NCI-H1105 treated with DMSO at 0.1 percent for 48 hours (cell line): ENCODE results near the gene MLLT6.
A peak's percentile ranks its signal among the peaks of the same experiment; 100 is the strongest.

Source experiments
- DNase-seq: peaks from one replicate; lab custom pipeline; 2025; lab: John Stamatoyannopoulos, UW

The MLLT6 gene

DNA sequence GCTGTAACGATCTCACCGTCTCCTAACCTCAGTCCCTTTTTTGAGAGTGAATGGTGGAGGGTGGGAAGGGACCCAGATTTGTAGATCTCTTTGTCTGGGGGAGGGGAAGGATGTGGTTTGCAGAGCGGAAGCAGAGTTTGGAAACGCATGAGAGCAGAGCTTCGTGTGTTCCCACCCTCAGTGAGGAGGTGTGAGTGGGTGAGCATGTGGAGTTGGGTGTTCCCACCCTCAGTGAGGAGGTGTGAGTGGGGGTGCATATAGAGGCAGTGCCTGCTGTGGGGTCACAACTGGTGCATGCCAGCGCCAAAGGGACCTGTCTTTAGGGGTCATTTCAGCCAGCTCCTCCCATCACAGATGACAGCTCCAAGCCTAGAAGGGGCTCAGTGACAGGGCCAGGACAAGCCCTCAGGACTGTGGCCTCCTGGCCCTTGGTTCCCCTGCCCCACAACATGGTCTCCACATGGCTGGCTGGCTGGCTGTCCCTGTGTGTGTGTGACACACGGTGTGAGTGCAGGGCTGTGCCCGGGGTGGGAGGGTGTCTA lies 23.3 kb downstream of the MLLT6 start:
- DNase-seq: no peak

GRCh38 chr17:38729368-38729885 lies 24.4 kb downstream of the MLLT6 start:
- no peak for DNase-seq

GRCh38 chr17:38729886-38730525 lies 24.9 kb downstream of the MLLT6 start, which contains the start of gene CISD3:
Gene CISD3 (plus strand): TSS chr17:38730341. CDS start chr17:38730359, 18 bp downstream.
- DNase-seq: peak; percentile 58

GRCh38 chr17:38730526-38731379 lies 25.7 kb downstream of the MLLT6 start:
- DNase-seq: peak; percentile 75

GRCh38 chr17:38731526-38732294 lies 26.6 kb downstream of the MLLT6 start:
- DNase-seq: no peak

DNA sequence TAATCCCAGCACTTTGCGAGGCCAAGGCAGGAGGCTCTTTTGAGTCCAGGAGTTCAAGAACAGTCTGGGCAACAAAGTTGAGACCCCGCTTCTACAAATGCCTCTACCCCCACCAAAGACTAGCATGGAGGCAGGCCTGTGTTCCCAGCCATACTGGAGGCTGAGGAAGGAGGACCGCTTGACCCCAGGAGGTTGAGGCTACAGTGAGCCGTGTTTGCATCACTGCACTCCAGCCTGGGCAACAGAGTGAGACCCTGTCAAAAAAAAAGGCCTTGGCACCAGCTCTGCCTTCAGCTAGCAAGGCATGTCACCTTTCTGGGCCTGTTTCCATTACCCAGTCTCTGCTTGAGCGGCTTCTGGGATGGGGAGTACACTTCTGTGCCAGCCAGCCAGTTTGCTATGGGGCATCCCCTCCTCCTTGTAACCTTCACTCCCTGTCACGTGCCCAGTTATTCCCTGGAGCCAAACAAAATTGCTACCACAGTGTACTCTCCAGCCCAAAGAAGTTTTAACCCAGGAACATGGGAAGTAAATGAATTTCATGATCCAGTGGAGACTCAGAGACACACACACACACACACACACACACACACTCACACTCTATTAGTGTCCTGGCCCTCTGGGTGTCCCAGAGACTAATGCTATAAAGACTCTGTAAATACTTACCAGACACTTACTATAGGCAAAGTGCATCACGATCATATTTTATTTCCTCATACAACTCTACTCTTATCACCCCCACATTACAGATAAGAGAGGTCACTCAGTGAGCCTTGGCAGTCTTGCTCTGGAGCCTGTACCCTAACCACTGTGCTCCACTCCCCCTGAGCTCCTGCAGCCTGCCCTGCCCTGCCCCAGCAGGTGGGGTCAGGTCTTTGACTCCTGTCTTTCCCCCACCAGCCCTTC lies 27.6 kb downstream of the MLLT6 start:
- DNase-seq: no peak

- no peak for DNase-seq
Observed at GRCh38 chr17:38733282-38733981, 28.4 kb downstream of the MLLT6 start.

DNA sequence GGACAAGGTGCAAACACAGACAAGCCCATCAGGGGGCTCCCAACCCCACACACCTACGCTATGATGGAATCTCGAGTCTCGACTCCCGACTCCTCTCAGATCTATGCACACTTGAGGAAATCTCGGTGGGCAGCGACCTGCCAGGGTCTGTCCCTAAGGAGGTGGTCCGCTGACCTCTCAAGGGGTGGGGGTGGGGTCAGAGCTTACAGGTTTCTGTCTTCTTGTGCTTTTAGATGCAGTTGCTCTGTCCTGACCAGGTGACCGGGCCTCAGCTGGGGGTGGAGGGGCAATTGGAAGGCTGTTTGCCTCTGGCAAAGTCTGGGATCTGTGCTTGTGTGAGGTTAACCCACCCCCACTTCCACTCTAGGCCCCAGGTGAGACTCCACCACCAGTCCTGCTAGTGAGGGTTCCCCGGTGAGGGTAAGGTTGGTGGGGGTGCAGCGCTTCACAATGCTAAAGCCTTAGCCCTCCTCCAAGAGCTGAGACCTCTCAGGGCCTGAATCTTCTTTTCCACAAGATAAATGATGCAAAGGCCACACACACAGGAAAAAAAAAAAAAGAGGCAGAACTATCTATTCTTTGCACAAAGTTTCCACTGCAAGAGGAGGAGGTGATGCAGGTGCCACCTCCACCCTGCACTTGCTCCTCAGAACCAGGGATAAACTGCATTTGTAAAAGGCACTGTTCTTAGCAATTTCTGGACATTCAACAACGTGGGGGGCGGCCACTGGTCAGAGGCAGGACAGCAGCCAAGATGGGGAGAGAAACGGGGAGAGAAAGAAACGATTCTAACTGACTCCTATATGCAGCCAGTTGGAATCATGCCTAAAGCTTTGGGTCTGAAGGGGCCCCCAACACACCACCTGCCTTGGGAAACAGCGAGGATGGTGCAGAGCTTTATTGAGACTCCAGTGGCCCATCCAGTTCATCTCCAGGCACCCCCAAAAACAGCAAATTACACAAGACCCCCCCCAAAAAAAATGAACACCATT lies 29.2 kb downstream of the MLLT6 start:
- no peak for DNase-seq

DNA sequence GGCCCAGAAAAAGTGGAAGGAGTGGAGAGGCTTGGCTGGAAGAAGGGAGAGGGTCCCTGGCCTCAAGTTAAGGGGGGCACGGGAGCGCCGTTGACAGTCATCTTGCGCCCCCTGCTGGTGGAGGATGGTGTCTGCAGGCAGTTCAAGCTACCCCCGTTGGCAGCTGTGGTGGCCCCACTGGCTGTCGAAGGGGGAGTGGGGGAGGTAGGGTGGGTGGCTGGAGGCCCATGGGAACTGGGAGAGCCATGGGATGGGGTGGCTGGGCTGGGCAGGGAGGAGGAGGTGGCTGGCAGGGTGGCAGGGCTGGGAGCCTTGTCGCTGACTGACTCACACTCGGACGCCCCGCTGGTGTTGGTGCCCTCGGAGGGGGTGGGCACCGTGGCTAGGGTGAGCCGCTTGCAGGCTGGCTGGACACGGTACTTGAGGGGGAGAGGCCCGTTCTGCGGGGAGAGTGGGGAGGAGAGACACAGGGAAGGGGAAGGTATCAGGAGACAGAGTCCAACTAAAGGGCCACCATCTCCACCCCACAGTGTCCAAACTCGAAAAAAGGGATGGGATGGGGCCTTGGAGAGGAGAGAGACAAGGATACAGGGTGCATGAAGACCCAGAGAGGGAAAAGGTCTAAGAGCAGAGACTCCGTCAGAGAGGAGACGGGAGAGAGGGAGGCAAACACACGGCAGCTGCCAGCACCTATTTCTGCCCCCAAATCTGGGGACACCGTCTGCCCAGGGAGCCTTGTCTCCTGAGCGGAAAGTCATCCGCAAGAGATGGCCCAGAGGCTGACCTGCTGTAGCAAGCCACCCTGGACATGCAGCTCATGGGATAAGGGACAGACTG lies 30.3 kb downstream of the MLLT6 start:
- peak; percentile 30 for DNase-seq

DNA sequence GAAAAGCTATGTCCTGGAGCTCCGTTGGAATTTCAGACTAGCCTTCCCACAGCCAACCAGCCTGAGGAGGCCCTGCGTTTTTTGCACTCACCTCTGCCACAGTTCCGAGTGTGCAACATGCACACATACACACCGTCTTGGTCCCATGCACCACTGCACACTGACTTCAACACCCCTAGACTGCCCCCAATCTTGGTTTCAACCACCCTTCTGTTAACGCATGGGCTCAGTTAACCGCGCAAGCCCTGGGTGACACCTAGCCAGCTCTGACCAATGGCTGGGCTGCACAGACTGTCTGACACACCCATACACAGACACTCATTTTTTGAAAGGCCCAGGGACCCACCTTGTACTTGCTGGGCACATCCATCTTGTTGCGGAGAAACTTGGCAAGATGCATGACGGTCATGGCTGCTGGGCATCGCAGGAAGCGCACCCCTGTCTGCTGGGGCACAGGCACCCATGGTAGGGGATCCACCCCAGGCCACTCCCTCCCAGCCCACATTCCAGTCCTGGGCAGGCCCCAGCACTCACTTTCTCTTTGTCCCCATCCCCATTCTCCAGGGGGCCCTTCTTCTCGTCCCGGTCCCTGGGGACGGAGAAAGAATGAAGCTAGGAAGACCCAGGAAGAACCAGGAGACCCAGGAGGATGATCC lies 33.1 kb downstream of the MLLT6 start:
- DNase-seq: no peak

DNA sequence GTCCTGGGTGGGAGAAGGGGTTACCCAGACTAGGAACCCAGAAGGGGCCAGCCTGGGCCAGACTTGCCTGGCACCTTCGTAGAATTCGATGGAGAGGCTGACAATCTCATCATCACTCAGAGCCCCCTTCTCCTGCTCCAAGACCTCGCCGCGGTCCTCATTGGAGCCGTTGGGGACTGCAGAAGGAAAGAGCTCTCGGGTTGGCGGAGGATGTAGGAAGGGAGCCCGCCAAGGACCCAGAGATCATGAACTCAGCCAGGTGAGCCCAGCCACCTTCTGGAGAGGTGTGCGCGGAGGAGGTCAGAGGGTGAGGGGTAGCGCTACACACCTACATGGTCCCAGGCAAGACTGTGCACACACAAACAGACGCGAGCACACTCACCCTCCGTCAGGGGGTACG lies 33.6 kb downstream of the MLLT6 start:
- no peak for DNase-seq

- DNase-seq: no peak
Observed at GRCh38 chr17:38739305-38739704, 34.2 kb downstream of the MLLT6 start.

GRCh38 chr17:38740044-38740443 lies 35.0 kb downstream of the MLLT6 start:
- no peak for DNase-seq

DNA sequence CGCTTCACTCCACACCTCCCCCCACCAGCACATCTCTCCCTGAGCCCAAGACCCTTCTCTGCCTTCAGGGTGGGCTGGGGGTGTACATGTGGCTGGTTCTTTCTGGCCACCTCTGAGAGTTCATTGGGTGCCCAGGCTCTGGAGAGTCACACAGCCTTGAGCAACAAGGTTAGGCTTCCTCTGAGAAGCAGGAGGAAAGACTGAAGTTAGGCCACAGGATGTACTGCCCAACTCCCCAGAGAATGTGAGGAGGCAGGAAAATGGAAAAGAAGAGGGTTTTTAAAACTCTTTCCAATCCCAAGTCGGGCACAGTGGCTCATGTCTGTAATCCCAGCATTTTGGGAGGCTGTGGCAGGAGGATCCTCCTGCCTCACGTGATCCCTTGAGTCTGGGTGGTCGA lies 35.7 kb downstream of the MLLT6 start:
- no peak for DNase-seq

GRCh38 chr17:38741461-38741860 lies 36.4 kb downstream of the MLLT6 start:
- no peak for DNase-seq

DNA sequence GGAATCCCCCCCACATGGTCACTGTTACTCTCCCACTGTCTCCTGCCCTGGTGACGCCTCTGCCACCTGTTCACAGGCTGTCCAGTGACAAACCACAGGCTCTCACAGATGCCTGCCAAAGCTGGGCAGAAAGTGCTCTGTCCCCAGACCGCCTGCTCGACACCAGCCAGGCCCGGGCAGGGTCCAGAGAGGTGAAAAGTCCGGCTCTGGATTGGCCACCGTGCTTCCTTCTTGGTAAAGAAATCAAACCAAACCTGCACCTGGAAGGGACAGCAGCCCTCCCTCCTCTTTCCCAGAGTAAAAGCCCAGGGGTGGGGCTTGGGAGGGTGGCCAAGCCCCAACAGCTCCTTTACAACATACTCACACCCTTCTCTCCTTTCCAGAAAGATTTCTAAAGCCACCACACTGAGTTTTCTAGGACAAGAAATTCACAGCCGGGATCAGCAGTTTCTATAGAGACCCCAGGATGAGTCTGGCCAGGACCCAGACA lies 36.9 kb downstream of the MLLT6 start:
- no peak for DNase-seq
